ENCODE results near the gene PCDHA1.
"Not testable (repeated sequence)": the region's sequence is repeated elsewhere in the genome, so short reads cannot be mapped to it uniquely, and the experiment has no call there.

PCDHA1 gene

GRCh38 chr5:140827704-140828361, 41.9 kb downstream of the PCDHA1 start, which contains the start of gene PCDHA6:
Gene PCDHA6, plus strand, starts transcription at chr5:140827960. Its CDS starts 132 bp downstream, at chr5:140828092.
- no peak for ATAC-seq
- TF ChIP-seq RARB (CRISPR knock-in tag; IDR thresholded peaks at IDR 0.05) (no peak), CSDC2 (CRISPR knock-in tag; IDR thresholded peaks at IDR 0.05) (no peak), CSRNP3 (CRISPR knock-in tag; IDR thresholded peaks at IDR 0.05) (no peak), PPARA (CRISPR knock-in tag; IDR thresholded peaks at IDR 0.05; ENCODE audit: borderline replicate concordance) (no peak), GLIS3 (CRISPR knock-in tag; IDR thresholded peaks at IDR 0.05) (no peak), ARNTL (CRISPR knock-in tag; IDR thresholded peaks at IDR 0.05; ENCODE audit: borderline replicate concordance, low read depth) (no peak), ZNF70 (CRISPR knock-in tag; IDR thresholded peaks at IDR 0.05) (no peak), CREB5 (CRISPR knock-in tag; IDR thresholded peaks at IDR 0.05; ENCODE audit: low read depth) (no peak), ISL1 (CRISPR knock-in tag; IDR thresholded peaks at IDR 0.05) (no peak), BACH2 (CRISPR knock-in tag; IDR thresholded peaks at IDR 0.05; ENCODE audit: borderline replicate concordance) (no peak), ZNF8 (CRISPR knock-in tag; IDR thresholded peaks at IDR 0.05) (no peak), ESRRG (CRISPR knock-in tag; IDR thresholded peaks at IDR 0.05) (no peak), ZFP3 (CRISPR knock-in tag; IDR thresholded peaks at IDR 0.05) (no peak), TOX (CRISPR knock-in tag; IDR thresholded peaks at IDR 0.05; ENCODE audit: borderline replicate concordance) (no peak), TCF4 (CRISPR knock-in tag; IDR thresholded peaks at IDR 0.05; ENCODE audit: borderline replicate concordance) (no peak), POU6F1 (CRISPR knock-in tag; IDR thresholded peaks at IDR 0.05; ENCODE audit: borderline replicate concordance, low read depth) (no peak), PATZ1 (CRISPR knock-in tag; IDR thresholded peaks at IDR 0.05; ENCODE audit: borderline replicate concordance) (no peak)

GRCh38 chr5:140828362-140828737, 42.4 kb downstream of the PCDHA1 start:
- no peak for TF ChIP-seq ARNTL (CRISPR knock-in tag; IDR thresholded peaks at IDR 0.05; ENCODE audit: borderline replicate concordance, low read depth)
- TF ChIP-seq ESRRG (CRISPR knock-in tag; IDR thresholded peaks at IDR 0.05), result no peak
- TF ChIP-seq CREB5 (CRISPR knock-in tag; IDR thresholded peaks at IDR 0.05; ENCODE audit: low read depth), result no peak
- no peak for TF ChIP-seq BACH2 (CRISPR knock-in tag; IDR thresholded peaks at IDR 0.05; ENCODE audit: borderline replicate concordance)
- no peak for TF ChIP-seq SNAI2 (CRISPR knock-in tag; IDR thresholded peaks at IDR 0.05)
- no peak for TF ChIP-seq ZNF565 (CRISPR knock-in tag; conservative IDR thresholded peaks at IDR 0.05; ENCODE audit: low read depth)
- TF ChIP-seq TOX (CRISPR knock-in tag; IDR thresholded peaks at IDR 0.05; ENCODE audit: borderline replicate concordance), result no peak
- ATAC-seq, result no peak

GRCh38 chr5:140829511-140830501, 43.9 kb downstream of the PCDHA1 start:
- not testable (repeated sequence) for ATAC-seq

Data from SK-N-SH treated with all-trans-retinoic acid at 6 μM for 48 hours (cell line).